Suppressor macrophage (primary cell): ENCODE results near the gene ALDH18A1.
A peak's percentile ranks its signal among the peaks of the same experiment; 100 is the strongest.

ENCODE experiments used
- DNase-seq, 4 experiments: peaks; one replicate each; pipeline ENCODE4 v3.0.0-alpha.2; 2020 to 2022

ALDH18A1 gene

DNA sequence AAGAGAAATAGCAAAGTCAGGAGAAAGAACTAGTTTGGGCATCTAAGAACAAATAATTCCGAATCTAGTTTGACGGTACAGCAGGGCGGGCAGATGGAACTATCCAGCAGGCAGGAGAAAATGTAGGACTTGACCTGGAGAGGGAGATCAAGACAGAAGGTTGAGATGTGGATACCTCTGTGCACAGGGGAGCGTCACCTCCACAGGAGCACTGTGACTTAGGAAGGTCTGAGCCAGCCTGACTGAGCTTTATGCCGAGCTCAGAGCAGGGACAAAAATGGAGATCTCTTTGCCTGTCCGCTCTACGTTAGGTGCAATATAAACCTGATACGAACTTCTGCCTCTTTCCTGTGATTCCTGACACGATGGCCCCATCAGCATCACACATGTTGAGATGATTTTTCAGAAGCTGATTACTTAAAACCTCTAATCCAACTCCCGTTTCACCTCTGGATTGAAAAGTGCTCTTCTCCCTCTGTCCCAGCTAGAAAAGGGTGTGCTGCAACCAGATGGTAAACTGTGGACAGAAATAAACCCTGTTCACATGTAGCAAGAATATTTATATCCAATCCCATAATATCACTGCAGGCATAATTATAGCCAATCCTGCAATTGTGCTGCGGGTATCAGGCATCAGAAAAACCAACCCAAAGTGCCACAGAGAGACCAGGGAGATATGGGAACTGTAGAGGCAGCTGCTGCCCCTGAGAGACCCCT, 81.7 kb downstream of the ALDH18A1 start:
- DNase-seq = no peak

DNA sequence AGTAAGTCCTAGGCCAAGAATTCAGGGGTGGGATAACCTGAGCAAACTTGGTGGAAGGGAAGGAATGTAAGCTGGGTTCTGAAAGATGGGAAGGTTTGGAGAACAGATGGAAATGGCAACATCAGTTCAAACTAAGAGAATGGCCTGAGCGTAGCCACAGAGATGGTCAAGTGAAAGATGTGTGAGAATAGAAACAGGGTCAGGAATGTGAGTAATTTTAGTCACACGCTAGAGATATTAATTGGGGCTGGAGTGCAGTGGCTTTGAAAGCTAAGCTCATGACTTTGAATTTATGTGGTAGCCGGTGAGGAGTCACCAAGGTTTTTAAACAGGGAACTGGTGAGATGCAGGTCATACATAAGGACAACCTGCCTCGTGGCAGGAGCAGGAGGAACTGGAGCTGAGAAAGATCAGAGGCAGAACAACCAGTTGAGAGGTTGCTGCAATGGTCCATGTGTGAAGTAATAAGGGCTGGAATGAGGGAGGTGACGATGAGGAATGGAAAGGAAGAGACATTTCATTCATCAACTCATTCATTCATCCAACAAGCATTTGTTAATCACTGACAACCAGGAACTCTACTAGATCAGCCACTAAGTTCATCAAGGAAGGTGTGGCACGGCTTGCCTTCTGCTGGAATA, 82.4 kb downstream of the ALDH18A1 start:
- DNase-seq = no peak

- no peak for DNase-seq
Observed at GRCh38 chr10:95573527-95573926, 83.0 kb downstream of the ALDH18A1 start.

GRCh38 chr10:95572131-95572820, 84.2 kb downstream of the ALDH18A1 start:
- no peak for DNase-seq

- peak in 1 of 4 experiments; percentile 10 for DNase-seq
Observed at GRCh38 chr10:95571390-95571789, 85.1 kb downstream of the ALDH18A1 start.

DNA sequence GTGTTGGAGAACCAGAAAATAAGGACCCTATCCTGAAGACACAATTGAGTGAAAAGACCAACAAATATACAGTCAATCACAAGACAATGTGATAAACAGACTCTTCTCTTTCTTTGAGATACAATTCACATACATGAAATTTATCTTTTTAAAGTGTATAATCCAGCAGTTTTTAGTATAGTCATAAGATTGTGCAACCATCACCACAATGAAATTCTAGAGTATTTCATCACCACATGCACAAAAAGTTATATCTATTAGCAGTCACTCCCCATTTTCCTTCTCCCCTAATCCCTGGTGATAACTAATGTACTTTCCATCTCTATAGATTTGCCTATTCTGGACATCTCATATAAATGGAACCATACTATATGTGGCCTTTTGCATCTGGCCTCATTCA, 87.1 kb downstream of the ALDH18A1 start:
- peak in 2 of 4 experiments; percentile 10 to 39 for DNase-seq

DNA sequence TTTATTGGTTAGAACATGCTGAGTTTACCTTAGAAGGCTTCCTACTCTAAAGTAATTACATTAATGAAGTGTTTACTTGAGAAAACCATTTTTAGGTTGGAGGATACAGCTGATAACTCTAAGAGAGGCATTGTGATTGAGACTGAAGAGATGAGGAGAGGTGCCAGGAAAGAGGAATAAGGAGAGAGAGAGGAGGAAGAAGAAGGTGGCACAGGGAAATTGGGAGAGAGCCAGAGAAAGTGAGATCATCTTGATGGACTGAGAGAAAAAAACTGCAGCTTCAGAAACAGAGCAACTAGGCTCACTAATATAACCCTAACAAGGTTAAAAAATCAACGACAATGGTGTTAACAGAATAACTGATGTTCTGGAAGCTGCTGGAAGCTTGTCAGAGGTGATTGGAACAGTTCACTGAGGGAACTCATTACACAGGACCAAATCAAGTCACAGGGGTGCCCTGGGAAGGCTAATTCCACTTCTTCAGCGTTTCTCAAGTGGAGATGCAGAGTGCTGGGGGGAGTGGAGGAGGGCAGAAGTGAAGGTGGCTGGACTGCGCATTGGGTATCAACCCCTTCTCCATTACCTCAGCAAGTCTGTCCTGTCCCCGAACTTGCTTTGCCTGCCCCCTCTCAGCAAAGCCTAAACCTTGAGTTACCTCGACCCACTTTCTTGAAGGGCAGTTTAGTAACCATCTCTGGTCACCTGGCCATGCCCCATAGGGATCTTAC, 88.4 kb downstream of the ALDH18A1 start:
- DNase-seq = peak in 2 of 4 experiments; percentile 14 to 18

- DNase-seq = no peak
Observed at GRCh38 chr10:95566136-95566535, 90.4 kb downstream of the ALDH18A1 start.

GRCh38 chr10:95565336-95565735, 91.2 kb downstream of the ALDH18A1 start:
- DNase-seq = no peak

GRCh38 chr10:95564291-95564690, 92.2 kb downstream of the ALDH18A1 start:
- DNase-seq = no peak

DNA sequence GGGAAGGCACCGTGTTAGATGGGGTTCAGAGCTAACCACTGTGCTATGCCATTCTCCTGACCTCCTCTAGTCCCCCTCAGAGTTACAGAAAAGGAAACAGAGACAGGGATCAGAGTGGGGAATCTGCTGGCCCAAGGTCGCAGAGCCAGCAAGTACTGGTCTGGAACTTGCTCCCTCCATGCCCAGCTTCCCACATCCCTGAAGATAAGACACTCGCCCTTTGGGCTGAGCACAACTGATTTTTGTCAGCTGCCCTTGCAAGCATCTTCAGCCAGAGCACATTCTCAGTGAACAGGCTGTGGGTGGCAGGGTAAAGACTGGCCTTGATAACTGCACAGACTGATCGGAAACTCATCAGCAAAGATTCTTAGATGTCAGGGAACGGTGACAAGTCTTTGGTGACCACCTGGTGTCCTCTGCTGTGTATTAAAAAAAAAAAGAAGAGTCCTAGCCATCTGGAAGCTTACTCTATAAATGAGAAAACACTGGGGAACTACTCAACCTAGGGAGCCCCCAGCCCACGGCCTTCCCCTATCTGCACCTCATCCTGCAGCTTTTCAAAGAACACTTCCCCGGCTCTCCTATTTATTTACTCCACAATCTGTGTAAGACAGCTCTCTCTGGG, 94.1 kb downstream of the ALDH18A1 start:
- no peak for DNase-seq

DNA sequence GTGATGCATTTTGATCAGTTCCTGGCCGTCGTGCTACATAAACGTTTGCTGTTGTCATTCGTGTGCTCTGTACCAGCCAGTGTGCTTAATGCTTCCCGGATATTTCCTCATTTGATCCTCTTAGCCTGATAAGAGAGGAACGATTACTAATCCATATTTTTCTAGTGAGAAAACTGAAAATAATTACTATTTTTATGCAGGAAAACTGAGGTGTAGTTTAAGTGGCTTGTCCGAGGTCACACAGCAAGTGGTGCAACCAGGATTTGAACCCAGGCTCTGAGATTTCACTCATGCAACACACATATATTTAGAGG, 94.7 kb downstream of the ALDH18A1 start:
- no peak for DNase-seq

- peak; percentile 97 to 98 (median 98) for DNase-seq
Observed at GRCh38 chr10:95561177-95561863, 95.2 kb downstream of the ALDH18A1 start, which contains the start of gene SORBS1. Gene SORBS1, minus strand, starts transcription at chr10:95561371. Its CDS starts 120,236 bp downstream, at chr10:95441135.

- DNase-seq = peak in 3 of 4 experiments; percentile 16 to 22 (median 19)
Observed at GRCh38 chr10:95560278-95561176, 96.0 kb downstream of the ALDH18A1 start.

DNA sequence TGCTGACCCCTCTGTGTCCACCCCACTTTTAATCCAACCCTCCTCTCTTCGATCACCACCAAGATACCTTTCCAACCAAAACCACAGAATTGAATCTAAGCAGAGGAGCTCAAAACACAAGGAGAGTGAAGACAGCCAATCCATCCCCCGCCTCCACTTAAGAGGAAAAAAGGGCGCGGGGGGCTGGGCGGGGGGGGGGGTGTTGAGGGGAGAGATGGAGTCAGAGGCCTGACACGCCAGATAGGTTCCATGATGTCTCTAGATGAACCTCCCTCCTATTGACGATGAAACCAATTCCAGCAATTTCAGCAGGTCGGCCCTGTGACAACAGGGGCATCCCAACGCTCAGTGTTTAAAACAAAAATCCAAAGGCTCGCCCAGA, 96.6 kb downstream of the ALDH18A1 start:
- no peak for DNase-seq

GRCh38 chr10:95559471-95559870, 97.0 kb downstream of the ALDH18A1 start:
- no peak for DNase-seq

- no peak for DNase-seq
Observed at GRCh38 chr10:95558593-95559320, 97.8 kb downstream of the ALDH18A1 start.

- no peak for DNase-seq
Observed at GRCh38 chr10:95556994-95557767, 99.3 kb downstream of the ALDH18A1 start.
